ENCODE measurements around the gene TBC1D22A.

The TBC1D22A gene

DNA sequence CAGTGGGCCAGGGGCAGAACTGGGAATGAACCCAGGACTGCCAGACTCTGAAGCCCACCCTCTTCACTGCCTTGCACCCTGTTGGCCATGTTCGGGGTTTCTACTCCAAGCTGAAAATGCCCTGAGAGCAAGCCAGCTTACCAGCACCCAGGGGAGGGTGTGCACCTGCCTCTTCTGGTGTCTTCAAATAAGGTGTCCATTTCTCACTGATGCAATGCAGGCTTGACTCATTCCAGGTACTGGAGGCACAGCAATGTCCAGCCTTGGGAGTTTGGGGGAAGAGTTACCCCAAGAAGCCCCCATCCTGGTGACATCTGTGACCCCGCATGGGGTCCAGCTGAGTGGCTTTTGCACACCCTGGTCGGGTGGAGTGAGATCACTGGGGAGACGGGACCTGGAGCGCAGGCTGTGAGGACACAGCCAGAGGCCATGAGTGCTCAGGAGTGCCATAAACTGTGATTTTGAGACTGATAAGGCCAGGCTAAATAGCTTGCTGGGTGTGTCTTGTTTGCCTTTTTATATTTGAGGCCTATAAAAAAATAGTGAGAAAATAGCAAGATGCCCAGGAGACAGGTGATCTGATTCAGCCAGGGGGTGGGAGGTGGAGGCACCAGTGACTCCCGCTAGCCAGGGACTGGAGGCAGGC is 19.8 kb upstream of the TBC1D22A start:
- DNase-seq (ENCODE audit: insufficient read length, low spot score) = no peak
- TF ChIP-seq POLR2A (IDR thresholded peaks at IDR 0.05; ENCODE audit: low read depth, low read length) = no peak
- no peak for FAIRE-seq

DNA sequence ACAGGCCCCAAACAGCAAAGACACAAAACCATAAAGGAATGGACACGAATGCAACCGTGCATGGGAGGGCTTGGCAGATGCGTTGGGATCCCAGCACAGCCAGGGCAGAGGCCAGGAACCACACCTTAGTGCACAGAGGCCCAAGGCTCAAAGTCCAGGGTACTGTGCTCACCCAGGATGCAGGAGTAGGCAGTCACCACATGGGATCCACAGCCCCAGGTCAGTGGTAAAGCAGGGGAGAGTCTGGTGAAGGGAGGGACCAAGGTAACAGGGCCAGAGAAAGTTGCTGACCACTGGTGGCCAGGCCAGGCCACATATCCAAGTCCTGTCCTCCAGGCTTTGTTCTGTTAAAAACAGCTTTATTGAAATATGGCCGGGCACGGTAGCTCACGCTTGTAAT is 17.9 kb upstream of the TBC1D22A start:
- no peak for FAIRE-seq
- DNase-seq (ENCODE audit: insufficient read length, low spot score) = no peak
- TF ChIP-seq POLR2A (IDR thresholded peaks at IDR 0.05; ENCODE audit: low read depth, low read length) = no peak

- no peak for TF ChIP-seq POLR2A (IDR thresholded peaks at IDR 0.05; ENCODE audit: low read depth, low read length)
- DNase-seq (ENCODE audit: insufficient read length, low spot score) = no peak
- FAIRE-seq = no peak
Measured at GRCh38 chr22:46746192-46746591, 16.3 kb upstream of the TBC1D22A start.

DNA sequence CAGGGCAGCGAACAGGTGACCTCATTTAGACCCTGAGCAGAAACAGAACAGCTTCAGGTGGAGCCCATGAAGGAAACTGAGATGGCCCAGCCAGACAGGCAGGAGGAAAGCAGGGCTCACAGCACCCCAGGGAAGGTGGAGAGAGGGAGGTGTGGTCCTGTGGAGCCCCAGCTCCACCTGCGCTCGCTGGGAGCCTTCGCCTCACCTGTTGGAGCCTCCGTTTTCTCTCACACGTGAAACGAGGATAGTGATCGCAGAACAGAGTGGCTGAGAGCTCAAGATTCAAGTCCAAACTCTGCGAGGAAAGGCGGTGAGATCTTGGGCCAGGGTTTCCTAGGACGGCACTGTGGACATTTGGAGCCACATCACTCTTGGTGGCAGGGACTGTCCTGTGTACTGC is 15.8 kb upstream of the TBC1D22A start:
- TF ChIP-seq POLR2A (IDR thresholded peaks at IDR 0.05; ENCODE audit: low read depth, low read length) = no peak
- DNase-seq (ENCODE audit: insufficient read length, low spot score) (no peak), FAIRE-seq (no peak)

- DNase-seq (ENCODE audit: insufficient read length, low spot score) (no peak), FAIRE-seq (no peak)
- no peak for TF ChIP-seq POLR2A (IDR thresholded peaks at IDR 0.05; ENCODE audit: low read depth, low read length)
Measured at GRCh38 chr22:46747646-46748045, 14.8 kb upstream of the TBC1D22A start.

- no peak for TF ChIP-seq POLR2A (IDR thresholded peaks at IDR 0.05; ENCODE audit: low read depth, low read length)
- FAIRE-seq = no peak
- no peak for DNase-seq (ENCODE audit: insufficient read length, low spot score)
Measured at GRCh38 chr22:46748206-46748907, 14.1 kb upstream of the TBC1D22A start.

DNA sequence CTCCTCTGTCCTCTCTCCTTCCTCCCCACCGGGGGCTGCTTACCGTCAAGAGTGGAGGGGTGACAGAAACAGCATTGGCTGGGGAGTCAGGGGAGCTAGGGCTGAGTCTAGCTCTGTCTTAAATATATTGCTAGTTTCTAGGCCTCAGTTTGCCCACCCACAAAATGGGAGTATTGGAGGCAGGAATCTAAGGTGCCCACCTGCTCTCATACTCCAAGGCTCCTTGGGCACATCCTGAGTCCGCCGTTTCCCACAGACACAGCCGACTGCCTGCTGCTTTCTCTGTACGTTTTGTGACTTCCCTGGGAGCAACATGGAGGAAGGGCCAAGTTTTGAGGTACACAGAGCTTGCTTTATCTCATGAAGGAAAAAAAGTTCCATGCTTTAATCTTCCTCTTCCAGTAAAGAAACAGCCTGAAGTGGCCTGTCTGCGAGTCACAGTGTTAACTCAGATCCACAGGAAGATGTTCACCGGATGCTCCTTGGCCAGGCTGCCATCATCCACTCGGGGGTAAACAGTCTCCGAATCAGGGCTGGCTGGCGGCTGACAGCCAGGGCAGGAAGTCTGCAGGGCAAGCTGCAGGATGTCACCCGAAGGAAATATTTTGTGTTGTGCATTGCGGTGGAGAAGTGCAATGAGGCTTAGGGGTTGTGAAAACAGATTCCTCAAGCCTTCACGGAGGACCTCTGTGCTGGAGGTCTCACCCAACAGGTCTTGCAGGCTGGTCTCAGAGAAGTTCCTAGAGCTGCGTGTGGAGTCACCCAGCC is 13.4 kb upstream of the TBC1D22A start:
- FAIRE-seq (no peak), DNase-seq (ENCODE audit: insufficient read length, low spot score) (no peak)
- TF ChIP-seq POLR2A (IDR thresholded peaks at IDR 0.05; ENCODE audit: low read depth, low read length) = no peak

GRCh38 chr22:46749682-46750529 is 12.5 kb upstream of the TBC1D22A start:
- DNase-seq (ENCODE audit: insufficient read length, low spot score) = no peak
- TF ChIP-seq POLR2A (IDR thresholded peaks at IDR 0.05; ENCODE audit: low read depth, low read length) = no peak
- FAIRE-seq = no peak

DNA sequence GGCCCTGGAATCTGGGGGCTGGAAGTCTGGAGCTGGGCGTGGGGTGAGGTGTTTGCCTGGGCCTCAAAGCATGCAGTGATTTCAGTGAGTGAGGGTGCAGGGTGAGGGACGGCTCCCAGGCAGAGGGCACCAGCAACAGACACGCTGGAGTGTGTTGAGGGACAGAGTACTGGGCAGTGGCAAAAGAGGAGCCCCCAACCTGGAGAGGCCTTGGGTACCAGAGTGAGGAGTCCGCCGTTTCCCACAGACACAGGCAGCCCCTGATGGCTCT is 12.0 kb upstream of the TBC1D22A start:
- FAIRE-seq = no peak
- TF ChIP-seq POLR2A (IDR thresholded peaks at IDR 0.05; ENCODE audit: low read depth, low read length) = no peak
- DNase-seq (ENCODE audit: insufficient read length, low spot score) = no peak

DNA sequence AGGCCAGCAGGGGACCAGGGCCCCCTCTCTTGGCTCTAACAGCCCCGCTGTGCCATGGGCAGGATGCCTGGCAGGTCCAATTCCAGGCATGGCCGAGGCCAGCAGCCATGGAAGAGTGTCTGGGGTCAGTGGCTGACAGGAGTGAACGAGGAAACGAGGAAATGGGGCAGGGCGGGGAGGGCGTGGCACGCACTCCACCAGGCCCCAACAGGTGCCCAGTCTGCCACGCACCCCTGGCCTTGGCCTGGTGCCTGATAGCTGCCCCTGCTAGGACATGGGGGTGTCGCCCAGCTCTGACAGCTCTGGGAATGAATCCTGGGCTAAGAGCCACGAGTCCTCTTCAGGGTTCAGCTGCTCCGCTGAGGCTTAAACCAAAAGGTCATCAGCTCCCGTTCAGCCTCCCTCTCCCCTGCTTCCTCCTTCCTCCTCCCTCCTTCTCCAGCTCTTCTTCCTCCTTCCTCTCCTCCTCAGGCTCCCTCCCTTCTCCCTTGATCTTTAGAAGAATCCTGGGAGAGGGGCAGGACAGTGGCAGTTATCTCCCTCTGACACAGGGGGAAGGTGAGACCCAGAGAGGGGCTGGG is 11.5 kb upstream of the TBC1D22A start:
- DNase-seq (ENCODE audit: insufficient read length, low spot score) (no peak), FAIRE-seq (no peak)
- no peak for TF ChIP-seq POLR2A (IDR thresholded peaks at IDR 0.05; ENCODE audit: low read depth, low read length)

DNA sequence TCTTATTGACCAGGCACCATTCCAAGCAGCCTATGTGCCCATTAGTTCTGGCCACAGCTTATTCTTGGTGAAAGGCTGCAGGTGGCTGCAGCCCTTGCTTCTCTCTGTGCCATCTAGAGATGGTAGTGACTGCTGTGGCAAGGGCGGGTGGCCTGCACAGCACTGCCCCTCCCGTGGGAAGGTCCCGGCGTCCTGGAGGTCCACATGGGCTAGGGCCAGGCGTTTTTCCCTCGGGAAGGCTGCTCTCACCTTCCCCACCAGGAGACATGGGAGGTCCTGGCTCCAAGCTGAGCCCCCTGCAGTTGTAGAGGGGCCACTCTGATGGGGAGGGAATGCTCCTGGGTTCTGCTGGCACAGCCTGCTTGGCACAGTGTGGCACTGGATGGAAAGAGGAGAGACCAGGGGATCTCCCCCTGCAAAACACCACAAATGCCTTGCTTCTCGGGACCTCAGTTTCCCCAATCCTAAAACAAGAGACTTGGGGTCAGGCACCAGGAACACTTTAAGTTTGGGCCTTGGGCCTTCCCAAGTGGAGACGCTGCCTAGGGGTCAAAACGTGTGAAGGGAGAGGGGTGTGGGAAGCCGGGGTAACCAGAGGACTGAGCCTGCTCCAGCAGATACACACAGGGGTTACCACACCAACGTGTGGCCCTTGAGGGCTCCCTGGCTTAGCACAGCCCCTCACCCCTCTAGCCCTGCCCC is 10.0 kb upstream of the TBC1D22A start:
- FAIRE-seq = no peak
- no peak for TF ChIP-seq POLR2A (IDR thresholded peaks at IDR 0.05; ENCODE audit: low read depth, low read length)
- no peak for DNase-seq (ENCODE audit: insufficient read length, low spot score)

DNA sequence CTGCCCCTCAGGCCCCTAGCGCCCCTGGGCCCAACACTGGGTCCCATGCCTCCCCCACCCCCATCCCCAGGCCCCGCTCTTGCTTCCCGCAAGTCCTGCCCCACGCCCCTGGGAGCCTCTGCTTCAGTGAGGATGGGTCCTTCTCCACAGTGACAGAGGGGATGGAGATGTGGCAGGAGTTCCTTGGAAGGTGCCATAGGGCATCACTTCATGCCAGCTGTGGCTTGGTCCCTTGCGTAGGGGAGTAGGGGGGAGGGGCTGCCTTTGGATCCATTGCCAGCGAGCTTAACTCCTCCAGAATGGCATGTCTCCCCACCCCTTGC is 9.5 kb upstream of the TBC1D22A start:
- FAIRE-seq (no peak), DNase-seq (ENCODE audit: insufficient read length, low spot score) (no peak)
- no peak for TF ChIP-seq POLR2A (IDR thresholded peaks at IDR 0.05; ENCODE audit: low read depth, low read length)

DNA sequence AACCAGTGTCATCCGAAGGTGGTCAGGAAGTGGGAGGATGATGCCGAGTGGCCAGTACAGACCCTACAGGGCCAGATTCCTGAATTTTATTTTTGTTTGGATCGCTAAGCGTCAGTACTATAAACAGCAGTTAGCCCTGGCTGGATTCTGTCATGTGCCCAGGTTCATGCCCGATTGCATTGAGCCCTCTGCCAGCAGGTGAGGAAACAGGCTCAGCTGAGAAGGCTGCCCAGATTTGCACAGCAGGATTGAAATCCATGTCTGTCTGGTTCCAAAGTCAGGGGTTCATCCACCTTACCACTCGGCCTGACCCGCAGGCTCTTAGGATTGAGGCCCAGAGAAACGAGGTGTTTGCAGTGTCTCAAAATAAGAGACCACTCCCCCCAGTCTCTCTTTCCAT is 9.1 kb upstream of the TBC1D22A start:
- TF ChIP-seq POLR2A (IDR thresholded peaks at IDR 0.05; ENCODE audit: low read depth, low read length) = no peak
- DNase-seq (ENCODE audit: insufficient read length, low spot score) (no peak), FAIRE-seq (no peak)

Data from H54 (cell line).